Measurements from ENCODE around the gene MYT1. TPM values are rescaled to one million over a fixed set of nuclear protein-coding genes. Genes with fewer than 3 reads are reported as not detected.

Gene MYT1
- total and polyA plus RNA-seq, 9 of the 15 experiments (the other 6 are each of a cell fraction or from before 2014, with no cell fraction given): 0.02 to 0.12 (median 0.06) TPM; not detected in 4

DNA sequence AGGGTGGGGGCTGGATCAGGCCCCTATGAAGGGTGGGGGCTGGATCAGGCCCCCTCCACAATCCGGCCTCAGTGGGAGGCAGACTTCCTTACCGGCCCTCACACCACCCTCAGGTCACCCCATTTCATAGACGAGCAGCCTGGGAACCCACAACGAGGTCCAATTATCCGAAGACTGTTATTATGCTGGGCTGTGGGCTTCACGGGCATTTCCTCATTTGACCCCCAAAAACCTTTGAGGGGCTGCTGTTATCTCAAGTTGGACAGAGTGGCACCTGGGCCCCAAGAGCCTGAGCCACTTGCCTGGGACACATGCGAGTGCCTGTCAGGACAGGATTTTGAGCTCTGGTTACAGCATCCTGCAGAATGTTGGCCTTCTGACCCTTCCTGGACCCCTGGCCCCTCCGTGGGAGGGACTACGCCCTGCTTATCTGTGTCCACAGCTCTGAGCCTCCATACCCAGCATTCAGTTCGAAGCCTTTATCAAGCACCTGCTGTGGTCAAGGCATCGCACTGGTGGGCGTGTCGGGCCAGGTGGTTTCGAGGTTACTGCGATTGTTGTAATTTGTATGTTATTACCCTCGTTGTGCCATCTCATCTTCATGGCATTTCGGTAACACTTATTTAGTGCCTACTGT lies 56.8 kb downstream of the MYT1 start (continued):
- TF ChIP-seq FOSL1 (tag; conservative IDR thresholded peaks at IDR 0.05) (peak; percentile 22; the same call in 1 of the 2 replicates), MAFK (IDR thresholded peaks at IDR 0.05; ENCODE audit: low read length) (no peak), NR2C2 (CRISPR knock-in tag; IDR thresholded peaks at IDR 0.05) (no peak), NR2C2 (tag; IDR thresholded peaks at IDR 0.05) (peak; percentile 63; the same call in 1 of the 2 replicates), DPF2 (IDR thresholded peaks at IDR 0.05) (peak; percentile 96), NONO (IDR thresholded peaks at IDR 0.05; ENCODE audit: low read depth in 2 of 2, low read length in 1 of 2) (peak in 1 of 2 experiments; percentile 50; a peak in 1 of 4 replicates), GTF2F1 (IDR thresholded peaks at IDR 0.05; ENCODE audit: low read depth, low read length) (no peak), ZNF121 (CRISPR knock-in tag; conservative IDR thresholded peaks at IDR 0.05) (no peak), ZNF444 (CRISPR knock-in tag; IDR thresholded peaks at IDR 0.05) (no peak), RAD21 (CRISPR knock-in tag; conservative IDR thresholded peaks at IDR 0.05 in 1 of 2, IDR thresholded peaks at IDR 0.05 in 1 of 2) (no peak), SIN3A (IDR thresholded peaks at IDR 0.05; ENCODE audit: borderline replicate concordance in 2 of 2, control insufficient read depth in 1 of 2, low read depth in 2 of 2, low read length in 2 of 2) (0 out of 4 replicates have a peak, but pooled peaks of 1 of the 2 experiments have one; percentile 46)
- TF ChIP-seq, protein P1, sequence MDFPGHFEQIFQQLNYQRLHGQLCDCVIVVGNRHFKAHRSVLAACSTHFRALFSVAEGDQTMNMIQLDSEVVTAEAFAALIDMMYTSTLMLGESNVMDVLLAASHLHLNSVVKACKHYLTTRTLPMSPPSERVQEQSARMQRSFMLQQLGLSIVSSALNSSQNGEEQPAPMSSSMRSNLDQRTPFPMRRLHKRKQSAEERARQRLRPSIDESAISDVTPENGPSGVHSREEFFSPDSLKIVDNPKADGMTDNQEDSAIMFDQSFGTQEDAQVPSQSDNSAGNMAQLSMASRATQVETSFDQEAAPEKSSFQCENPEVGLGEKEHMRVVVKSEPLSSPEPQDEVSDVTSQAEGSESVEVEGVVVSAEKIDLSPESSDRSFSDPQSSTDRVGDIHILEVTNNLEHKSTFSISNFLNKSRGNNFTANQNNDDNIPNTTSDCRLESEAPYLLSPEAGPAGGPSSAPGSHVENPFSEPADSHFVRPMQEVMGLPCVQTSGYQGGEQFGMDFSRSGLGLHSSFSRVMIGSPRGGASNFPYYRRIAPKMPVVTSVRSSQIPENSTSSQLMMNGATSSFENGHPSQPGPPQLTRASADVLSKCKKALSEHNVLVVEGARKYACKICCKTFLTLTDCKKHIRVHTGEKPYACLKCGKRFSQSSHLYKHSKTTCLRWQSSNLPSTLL (IDR thresholded peaks at IDR 0.05): no peak
- TF ChIP-seq, protein P2, sequence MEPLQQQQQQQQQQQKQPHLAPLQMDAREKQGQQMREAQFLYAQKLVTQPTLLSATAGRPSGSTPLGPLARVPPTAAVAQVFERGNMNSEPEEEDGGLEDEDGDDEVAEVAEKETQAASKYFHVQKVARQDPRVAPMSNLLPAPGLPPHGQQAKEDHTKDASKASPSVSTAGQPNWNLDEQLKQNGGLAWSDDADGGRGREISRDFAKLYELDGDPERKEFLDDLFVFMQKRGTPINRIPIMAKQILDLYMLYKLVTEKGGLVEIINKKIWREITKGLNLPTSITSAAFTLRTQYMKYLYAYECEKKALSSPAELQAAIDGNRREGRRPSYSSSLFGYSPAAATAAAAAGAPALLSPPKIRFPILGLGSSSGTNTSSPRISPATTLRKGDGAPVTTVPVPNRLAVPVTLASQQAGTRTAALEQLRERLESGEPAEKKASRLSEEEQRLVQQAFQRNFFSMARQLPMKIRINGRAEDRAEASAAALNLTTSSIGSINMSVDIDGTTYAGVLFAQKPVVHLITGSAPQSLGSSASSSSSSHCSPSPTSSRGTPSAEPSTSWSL (CRISPR knock-in tag; IDR thresholded peaks at IDR 0.05; ENCODE audit: borderline replicate concordance): no peak
- TF ChIP-seq, protein P3, sequence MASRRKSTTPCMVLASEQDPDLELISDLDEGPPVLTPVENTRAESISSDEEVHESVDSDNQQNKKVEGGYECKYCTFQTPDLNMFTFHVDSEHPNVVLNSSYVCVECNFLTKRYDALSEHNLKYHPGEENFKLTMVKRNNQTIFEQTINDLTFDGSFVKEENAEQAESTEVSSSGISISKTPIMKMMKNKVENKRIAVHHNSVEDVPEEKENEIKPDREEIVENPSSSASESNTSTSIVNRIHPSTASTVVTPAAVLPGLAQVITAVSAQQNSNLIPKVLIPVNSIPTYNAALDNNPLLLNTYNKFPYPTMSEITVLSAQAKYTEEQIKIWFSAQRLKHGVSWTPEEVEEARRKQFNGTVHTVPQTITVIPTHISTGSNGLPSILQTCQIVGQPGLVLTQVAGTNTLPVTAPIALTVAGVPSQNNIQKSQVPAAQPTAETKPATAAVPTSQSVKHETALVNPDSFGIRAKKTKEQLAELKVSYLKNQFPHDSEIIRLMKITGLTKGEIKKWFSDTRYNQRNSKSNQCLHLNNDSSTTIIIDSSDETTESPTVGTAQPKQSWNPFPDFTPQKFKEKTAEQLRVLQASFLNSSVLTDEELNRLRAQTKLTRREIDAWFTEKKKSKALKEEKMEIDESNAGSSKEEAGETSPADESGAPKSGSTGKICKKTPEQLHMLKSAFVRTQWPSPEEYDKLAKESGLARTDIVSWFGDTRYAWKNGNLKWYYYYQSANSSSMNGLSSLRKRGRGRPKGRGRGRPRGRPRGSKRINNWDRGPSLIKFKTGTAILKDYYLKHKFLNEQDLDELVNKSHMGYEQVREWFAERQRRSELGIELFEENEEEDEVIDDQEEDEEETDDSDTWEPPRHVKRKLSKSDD (conservative IDR thresholded peaks at IDR 0.05; ENCODE audit: low read length): no peak
- TF ChIP-seq, protein P4, sequence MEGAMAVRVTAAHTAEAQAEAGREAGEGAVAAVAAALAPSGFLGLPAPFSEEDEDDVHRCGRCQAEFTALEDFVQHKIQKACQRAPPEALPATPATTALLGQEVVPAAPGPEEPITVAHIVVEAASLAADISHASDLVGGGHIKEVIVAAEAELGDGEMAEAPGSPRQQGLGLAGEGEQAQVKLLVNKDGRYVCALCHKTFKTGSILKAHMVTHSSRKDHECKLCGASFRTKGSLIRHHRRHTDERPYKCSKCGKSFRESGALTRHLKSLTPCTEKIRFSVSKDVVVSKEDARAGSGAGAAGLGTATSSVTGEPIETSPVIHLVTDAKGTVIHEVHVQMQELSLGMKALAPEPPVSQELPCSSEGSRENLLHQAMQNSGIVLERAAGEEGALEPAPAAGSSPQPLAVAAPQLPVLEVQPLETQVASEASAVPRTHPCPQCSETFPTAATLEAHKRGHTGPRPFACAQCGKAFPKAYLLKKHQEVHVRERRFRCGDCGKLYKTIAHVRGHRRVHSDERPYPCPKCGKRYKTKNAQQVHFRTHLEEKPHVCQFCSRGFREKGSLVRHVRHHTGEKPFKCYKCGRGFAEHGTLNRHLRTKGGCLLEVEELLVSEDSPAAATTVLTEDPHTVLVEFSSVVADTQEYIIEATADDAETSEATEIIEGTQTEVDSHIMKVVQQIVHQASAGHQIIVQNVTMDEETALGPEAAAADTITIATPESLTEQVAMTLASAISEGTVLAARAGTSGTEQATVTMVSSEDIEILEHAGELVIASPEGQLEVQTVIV (CRISPR knock-in tag; IDR thresholded peaks at IDR 0.05; ENCODE audit: borderline replicate concordance): no peak
- TF ChIP-seq, protein P5, sequence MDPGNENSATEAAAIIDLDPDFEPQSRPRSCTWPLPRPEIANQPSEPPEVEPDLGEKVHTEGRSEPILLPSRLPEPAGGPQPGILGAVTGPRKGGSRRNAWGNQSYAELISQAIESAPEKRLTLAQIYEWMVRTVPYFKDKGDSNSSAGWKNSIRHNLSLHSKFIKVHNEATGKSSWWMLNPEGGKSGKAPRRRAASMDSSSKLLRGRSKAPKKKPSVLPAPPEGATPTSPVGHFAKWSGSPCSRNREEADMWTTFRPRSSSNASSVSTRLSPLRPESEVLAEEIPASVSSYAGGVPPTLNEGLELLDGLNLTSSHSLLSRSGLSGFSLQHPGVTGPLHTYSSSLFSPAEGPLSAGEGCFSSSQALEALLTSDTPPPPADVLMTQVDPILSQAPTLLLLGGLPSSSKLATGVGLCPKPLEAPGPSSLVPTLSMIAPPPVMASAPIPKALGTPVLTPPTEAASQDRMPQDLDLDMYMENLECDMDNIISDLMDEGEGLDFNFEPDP (CRISPR knock-in tag; IDR thresholded peaks at IDR 0.05): no peak
